Measurements from ENCODE around the gene COPB2.
"Not testable (repeated sequence)": the region's sequence is repeated elsewhere in the genome, so short reads cannot be mapped to it uniquely, and the experiment has no call there.

The COPB2 gene

GRCh38 chr3:139412891-139413290 lies 23.4 kb upstream of the COPB2 start:
- peaks cover 45% of the 10 kb centered on the region for H3K9me3 Mint-ChIP-seq
- ATAC-seq (ENCODE audit: low read depth); DNase-seq (ENCODE audit: low spot score in 2 of 2); H3K4me1 Mint-ChIP-seq; H3K4me3 Mint-ChIP-seq; H3K27me3 Mint-ChIP-seq; H3K27ac Mint-ChIP-seq: not testable (repeated sequence)
- peaks cover 25% of the 10 kb centered on the region for H3K36me3 Mint-ChIP-seq

GRCh38 chr3:139401155-139401554 lies 11.7 kb upstream of the COPB2 start:
- H3K27ac Mint-ChIP-seq; ATAC-seq (ENCODE audit: low read depth); H3K4me1 Mint-ChIP-seq; H3K27me3 Mint-ChIP-seq; DNase-seq (ENCODE audit: low spot score in 2 of 2); H3K4me3 Mint-ChIP-seq: not testable (repeated sequence)
- H3K9me3 Mint-ChIP-seq, result peaks cover 13% of the 10 kb centered on the region
- H3K36me3 Mint-ChIP-seq, result peaks cover 21% of the 10 kb centered on the region

GRCh38 chr3:139396707-139397106 lies 7.3 kb upstream of the COPB2 start:
- ATAC-seq (ENCODE audit: low read depth) (no peak), DNase-seq (ENCODE audit: low spot score in 2 of 2) (no peak)
- Mint-ChIP-seq H3K27me3 (no peaks in the 10 kb centered on the region), H3K4me1 (peaks cover 2% of the 10 kb centered on the region), H3K36me3 (peaks cover 7% of the 10 kb centered on the region), H3K27ac (no peak overlapping the region), H3K9me3 (peaks cover 3% of the 10 kb centered on the region), H3K4me3 (no peak overlapping the region)

GRCh38 chr3:139394116-139394515 lies 4.7 kb upstream of the COPB2 start:
- Mint-ChIP-seq H3K27ac (no peak overlapping the region), H3K9me3 (no peaks in the 10 kb centered on the region), H3K4me3 (no peak overlapping the region), H3K36me3 (peaks cover 1% of the 10 kb centered on the region), H3K4me1 (peaks cover 6% of the 10 kb centered on the region), H3K27me3 (no peaks in the 10 kb centered on the region)
- ATAC-seq (ENCODE audit: low read depth) (no peak), DNase-seq (ENCODE audit: low spot score in 2 of 2) (no peak)

GRCh38 chr3:139388821-139389551 lies 461 bp downstream of the COPB2 start:
- Mint-ChIP-seq H3K27ac (peak overlapping the region; percentile 95), H3K4me1 (peaks cover 25% of the 10 kb centered on the region), H3K9me3 (no peaks in the 10 kb centered on the region), H3K27me3 (no peaks in the 10 kb centered on the region), H3K36me3 (no peaks in the 10 kb centered on the region), H3K4me3 (peak overlapping the region; percentile 88)
- DNase-seq (ENCODE audit: low spot score in 2 of 2) (no peak), ATAC-seq (ENCODE audit: low read depth) (peak; percentile 21)

GRCh38 chr3:139388077-139388476 lies 1.4 kb downstream of the COPB2 start:
- Mint-ChIP-seq H3K36me3 (no peaks in the 10 kb centered on the region), H3K4me3 (peak overlapping the region; percentile 55), H3K27me3 (no peaks in the 10 kb centered on the region), H3K27ac (peak overlapping the region; percentile 38), H3K9me3 (no peaks in the 10 kb centered on the region), H3K4me1 (peaks cover 23% of the 10 kb centered on the region)
- ATAC-seq (ENCODE audit: low read depth) (no peak), DNase-seq (ENCODE audit: low spot score in 2 of 2) (no peak)

GRCh38 chr3:139382291-139382690 lies 7.2 kb downstream of the COPB2 start:
- H3K4me3 Mint-ChIP-seq; ATAC-seq (ENCODE audit: low read depth); H3K27ac Mint-ChIP-seq; H3K9me3 Mint-ChIP-seq; DNase-seq (ENCODE audit: low spot score in 2 of 2); H3K27me3 Mint-ChIP-seq: not testable (repeated sequence)
- peaks cover 18% of the 10 kb centered on the region for H3K4me1 Mint-ChIP-seq
- peaks cover 22% of the 10 kb centered on the region for H3K36me3 Mint-ChIP-seq

GRCh38 chr3:139380575-139380974 lies 8.9 kb downstream of the COPB2 start:
- no peaks in the 10 kb centered on the region for H3K9me3 Mint-ChIP-seq
- DNase-seq (ENCODE audit: low spot score in 2 of 2) (no peak), ATAC-seq (ENCODE audit: low read depth) (no peak)
- no peaks in the 10 kb centered on the region for H3K27me3 Mint-ChIP-seq
- H3K4me3 Mint-ChIP-seq, result no peak overlapping the region
- H3K4me1 Mint-ChIP-seq, result peaks cover 7% of the 10 kb centered on the region
- H3K36me3 Mint-ChIP-seq, result peaks cover 26% of the 10 kb centered on the region
- H3K27ac Mint-ChIP-seq, result no peak overlapping the region

- no peaks in the 10 kb centered on the region for H3K27me3 Mint-ChIP-seq
- no peak for DNase-seq (ENCODE audit: low spot score in 2 of 2)
- no peak for ATAC-seq (ENCODE audit: low read depth)
- peaks cover 7% of the 10 kb centered on the region for H3K4me1 Mint-ChIP-seq
- H3K36me3 Mint-ChIP-seq, result peaks cover 33% of the 10 kb centered on the region
- H3K4me3 Mint-ChIP-seq, result no peak overlapping the region
- H3K27ac Mint-ChIP-seq, result no peak overlapping the region
- no peaks in the 10 kb centered on the region for H3K9me3 Mint-ChIP-seq
Observed at GRCh38 chr3:139378587-139379241, 10.7 kb downstream of the COPB2 start.

GRCh38 chr3:139377378-139377777 lies 12.1 kb downstream of the COPB2 start:
- peaks cover 41% of the 10 kb centered on the region for H3K36me3 Mint-ChIP-seq
- H3K4me1 Mint-ChIP-seq, result peaks cover 7% of the 10 kb centered on the region
- no peak for ATAC-seq (ENCODE audit: low read depth)
- no peak overlapping the region for H3K4me3 Mint-ChIP-seq
- no peaks in the 10 kb centered on the region for H3K9me3 Mint-ChIP-seq
- no peak overlapping the region for H3K27ac Mint-ChIP-seq
- DNase-seq (ENCODE audit: low spot score in 2 of 2), result no peak
- H3K27me3 Mint-ChIP-seq, result no peaks in the 10 kb centered on the region

GRCh38 chr3:139374099-139374498 lies 15.3 kb downstream of the COPB2 start:
- no peaks in the 10 kb centered on the region for H3K9me3 Mint-ChIP-seq
- peaks cover 39% of the 10 kb centered on the region for H3K36me3 Mint-ChIP-seq
- no peaks in the 10 kb centered on the region for H3K4me1 Mint-ChIP-seq
- no peaks in the 10 kb centered on the region for H3K27me3 Mint-ChIP-seq
- no peak for DNase-seq (ENCODE audit: low spot score in 2 of 2)
- H3K4me3 Mint-ChIP-seq, result no peak overlapping the region
- no peak overlapping the region for H3K27ac Mint-ChIP-seq
- no peak for ATAC-seq (ENCODE audit: low read depth)

- Mint-ChIP-seq H3K4me1 (peaks cover 2% of the 10 kb centered on the region), H3K4me3 (no peak overlapping the region), H3K27me3 (no peaks in the 10 kb centered on the region), H3K36me3 (peaks cover 33% of the 10 kb centered on the region), H3K27ac (peak overlapping the region; percentile 0), H3K9me3 (no peaks in the 10 kb centered on the region)
- DNase-seq (ENCODE audit: low spot score in 2 of 2) (no peak), ATAC-seq (ENCODE audit: low read depth) (no peak)
Observed at GRCh38 chr3:139364549-139364948, 24.9 kb downstream of the COPB2 start.

- Mint-ChIP-seq H3K4me1 (peaks cover 2% of the 10 kb centered on the region), H3K27me3 (no peaks in the 10 kb centered on the region), H3K36me3 (peaks cover 31% of the 10 kb centered on the region), H3K9me3 (no peaks in the 10 kb centered on the region), H3K4me3 (no peak overlapping the region), H3K27ac (no peak overlapping the region)
- DNase-seq (ENCODE audit: low spot score in 2 of 2) (no peak), ATAC-seq (ENCODE audit: low read depth) (no peak)
Observed at GRCh38 chr3:139361276-139361675, 28.2 kb downstream of the COPB2 start.

- H3K36me3 Mint-ChIP-seq, result peaks cover 26% of the 10 kb centered on the region
- no peaks in the 10 kb centered on the region for H3K4me1 Mint-ChIP-seq
- H3K27ac Mint-ChIP-seq, result peak overlapping the region; percentile 17
- H3K9me3 Mint-ChIP-seq, result no peaks in the 10 kb centered on the region
- H3K27me3 Mint-ChIP-seq, result no peaks in the 10 kb centered on the region
- ATAC-seq (ENCODE audit: low read depth) (no peak), DNase-seq (ENCODE audit: low spot score in 2 of 2) (no peak)
- no peak overlapping the region for H3K4me3 Mint-ChIP-seq
Observed at GRCh38 chr3:139358841-139359562, 30.4 kb downstream of the COPB2 start.

Measured in memory B cell (primary cell).